GM18951 (cell line): ENCODE data around the gene VSTM2B.
"Not testable (repeated sequence)": the region's sequence is repeated elsewhere in the genome, so short reads cannot be mapped to it uniquely, and the experiment has no call there.

Source experiments
- POLR2A ChIP-seq: IDR thresholded peaks from 4 replicates; pipeline ENCODE4 v1.6.1; 2011; ENCODE audit warnings: mild to moderate bottlenecking; ENCODE audit not compliant: insufficient read length, insufficient read depth; ENCODE audit errors: extremely low read depth
- in situ Hi-C: fragments of 300-500 bp; cut with MboI; formaldehyde crosslinking; loops from one replicate; pipeline ENCODE4 v1.12.0; 2022; ENCODE audit warnings: low sequenced_read_pairs, mixed read lengths, inconsistent platforms; ENCODE audit not compliant: unreplicated experiment

Gene VSTM2B

GRCh38 chr19:29535214-29535831 lies 9.5 kb downstream of the VSTM2B start:
- no peak for TF ChIP-seq POLR2A

GRCh38 chr19:29535984-29536508 lies 10.3 kb downstream of the VSTM2B start:
- in situ Hi-C loops = no loop called here

More at GRCh38 chr19:29535214-29535831, 9.5 kb downstream of the VSTM2B start:
- in situ Hi-C loops = no loop called here

GRCh38 chr19:29537181-29537580 lies 11.4 kb downstream of the VSTM2B start:
- no peak for TF ChIP-seq POLR2A
- in situ Hi-C loops = no loop called here

More at GRCh38 chr19:29535984-29536508, 10.3 kb downstream of the VSTM2B start:
- no peak for TF ChIP-seq POLR2A

GRCh38 chr19:29537601-29538000 lies 11.8 kb downstream of the VSTM2B start:
- in situ Hi-C loops = no loop called here
- no peak for TF ChIP-seq POLR2A

- in situ Hi-C loops = no loop called here
- TF ChIP-seq POLR2A = no peak
Measured at GRCh38 chr19:29538146-29538545, 12.4 kb downstream of the VSTM2B start.

- in situ Hi-C loops = no loop called here
- TF ChIP-seq POLR2A = no peak
Measured at GRCh38 chr19:29538651-29539050, 12.9 kb downstream of the VSTM2B start.

GRCh38 chr19:29539131-29539530 lies 13.3 kb downstream of the VSTM2B start:
- TF ChIP-seq POLR2A = no peak
- in situ Hi-C loops = no loop called here

GRCh38 chr19:29539670-29540069 lies 13.9 kb downstream of the VSTM2B start:
- no peak for TF ChIP-seq POLR2A
- in situ Hi-C loops = no loop called here

- TF ChIP-seq POLR2A = no peak
- in situ Hi-C loops = no loop called here
Measured at GRCh38 chr19:29540114-29540513, 14.3 kb downstream of the VSTM2B start.

GRCh38 chr19:29541473-29542253 lies 15.9 kb downstream of the VSTM2B start:
- in situ Hi-C loops = no loop called here
- no peak for TF ChIP-seq POLR2A

GRCh38 chr19:29542327-29542726 lies 16.5 kb downstream of the VSTM2B start:
- in situ Hi-C loops = no loop called here
- TF ChIP-seq POLR2A = no peak

- TF ChIP-seq POLR2A = no peak
- in situ Hi-C loops = no loop called here
Measured at GRCh38 chr19:29542776-29543175, 17.0 kb downstream of the VSTM2B start.

GRCh38 chr19:29543381-29543780 lies 17.6 kb downstream of the VSTM2B start:
- in situ Hi-C loops = no loop called here
- no peak for TF ChIP-seq POLR2A

GRCh38 chr19:29544656-29545360 lies 19.0 kb downstream of the VSTM2B start:
- in situ Hi-C loops = no loop called here
- no peak for TF ChIP-seq POLR2A

- in situ Hi-C loops = not testable (repeated sequence)
Measured at GRCh38 chr19:29545447-29545846, 19.7 kb downstream of the VSTM2B start.
